PC-3 (cell line): ENCODE measurements around the gene LIPA.

Experiments
- EZH2 ChIP-seq: fragments of 300-600 bp; sonication (generic); IDR thresholded peaks from one replicate; pipeline ENCODE4 v1.6.1; 2017; ENCODE audit warnings: antibody characterized with exemption, mild to moderate bottlenecking, low read length; ENCODE audit not compliant: unreplicated experiment
- EZH2phosphoT487 ChIP-seq: fragments of 300-600 bp; sonication (generic); IDR thresholded peaks from 2 replicates; pipeline ENCODE4 v1.6.1; 2018; ENCODE audit warnings: mild to moderate bottlenecking, antibody characterized with exemption, low read length, borderline replicate concordance
- TF ChIP-seq, protein P1 (sequence below): fragments of 300-600 bp; sonication (generic); conservative IDR thresholded peaks from 2 replicates; pipeline ENCODE4 v1.5.1; 2017; ENCODE audit warnings: antibody characterized with exemption, low read depth, mild to moderate bottlenecking, low read length

- no peak for TF ChIP-seq EZH2
- TF ChIP-seq, protein P1, sequence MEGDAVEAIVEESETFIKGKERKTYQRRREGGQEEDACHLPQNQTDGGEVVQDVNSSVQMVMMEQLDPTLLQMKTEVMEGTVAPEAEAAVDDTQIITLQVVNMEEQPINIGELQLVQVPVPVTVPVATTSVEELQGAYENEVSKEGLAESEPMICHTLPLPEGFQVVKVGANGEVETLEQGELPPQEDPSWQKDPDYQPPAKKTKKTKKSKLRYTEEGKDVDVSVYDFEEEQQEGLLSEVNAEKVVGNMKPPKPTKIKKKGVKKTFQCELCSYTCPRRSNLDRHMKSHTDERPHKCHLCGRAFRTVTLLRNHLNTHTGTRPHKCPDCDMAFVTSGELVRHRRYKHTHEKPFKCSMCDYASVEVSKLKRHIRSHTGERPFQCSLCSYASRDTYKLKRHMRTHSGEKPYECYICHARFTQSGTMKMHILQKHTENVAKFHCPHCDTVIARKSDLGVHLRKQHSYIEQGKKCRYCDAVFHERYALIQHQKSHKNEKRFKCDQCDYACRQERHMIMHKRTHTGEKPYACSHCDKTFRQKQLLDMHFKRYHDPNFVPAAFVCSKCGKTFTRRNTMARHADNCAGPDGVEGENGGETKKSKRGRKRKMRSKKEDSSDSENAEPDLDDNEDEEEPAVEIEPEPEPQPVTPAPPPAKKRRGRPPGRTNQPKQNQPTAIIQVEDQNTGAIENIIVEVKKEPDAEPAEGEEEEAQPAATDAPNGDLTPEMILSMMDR: no peak
- TF ChIP-seq EZH2phosphoT487: no peak
Measured at GRCh38 chr10:89252225-89252585, 630 bp upstream of the LIPA start.
